ENCODE data around the gene PREX1.

PREX1 gene

DNA sequence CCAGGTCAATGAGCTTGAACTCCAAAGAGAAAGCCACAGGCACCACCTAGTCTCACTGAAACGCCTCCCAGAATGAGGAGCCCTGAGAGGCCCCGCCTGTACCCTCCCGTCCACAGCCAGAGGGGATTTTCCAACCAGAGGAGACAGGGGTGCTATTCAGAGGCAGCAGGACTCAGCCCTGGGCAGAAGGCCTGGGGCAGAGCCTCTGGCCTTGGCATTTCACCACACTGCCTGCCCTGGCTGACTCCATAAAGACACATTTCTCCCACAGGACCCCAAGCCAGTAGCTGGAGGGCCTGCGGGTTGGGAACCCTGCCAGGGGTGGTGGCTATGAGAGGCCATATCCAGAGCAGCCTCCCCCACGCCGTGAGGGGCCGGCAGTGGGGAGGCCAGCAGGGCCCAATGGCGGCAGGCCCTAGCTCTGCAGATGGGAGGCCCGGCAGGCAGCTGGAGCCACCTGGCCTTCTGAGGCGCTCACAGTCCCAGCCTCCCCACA is 159.3 kb downstream of the PREX1 start:
- H3K27me3 ChIP-seq (replicated peaks): no peaks in the 10 kb centered on the region
- in situ Hi-C loops (cut with HindIII; ENCODE audit: low pct_ligation_motif_present, low sequenced_read_pairs): loop anchor here (25.0 kb wide), 1 partner anchor 244 kb away; the partner anchor contains the start of gene ARFGEF2
- H3K36me3 ChIP-seq (replicated peaks): no peaks in the 10 kb centered on the region
- DNase-seq: no peak
- no peak for TF ChIP-seq CTCF (IDR thresholded peaks at IDR 0.05; ENCODE audit: low read depth, low read length, missing control alignments)
- no peak overlapping the region for H3K4me3 ChIP-seq (ENCODE audit: low read depth, low read length)
- no peak overlapping the region for H3K27ac ChIP-seq

GRCh38 chr20:48667889-48668413 is 159.8 kb downstream of the PREX1 start:
- DNase-seq: no peak
- in situ Hi-C loops (cut with HindIII; ENCODE audit: low pct_ligation_motif_present, low sequenced_read_pairs): loop anchor here (25.0 kb wide), 1 partner anchor 244 kb away; the partner anchor contains the start of gene ARFGEF2
- Histone ChIP-seq H3K27ac (no peak overlapping the region), H3K4me3 (ENCODE audit: low read depth, low read length) (no peak overlapping the region), H3K36me3 (replicated peaks) (no peaks in the 10 kb centered on the region), H3K27me3 (replicated peaks) (no peaks in the 10 kb centered on the region)
- TF ChIP-seq CTCF (IDR thresholded peaks at IDR 0.05; ENCODE audit: low read depth, low read length, missing control alignments): no peak

GRCh38 chr20:48667481-48667880 is 160.3 kb downstream of the PREX1 start:
- Histone ChIP-seq H3K4me3 (ENCODE audit: low read depth, low read length) (no peak overlapping the region), H3K27ac (no peak overlapping the region), H3K36me3 (replicated peaks) (no peaks in the 10 kb centered on the region), H3K27me3 (replicated peaks) (no peaks in the 10 kb centered on the region)
- no peak for TF ChIP-seq CTCF (IDR thresholded peaks at IDR 0.05; ENCODE audit: low read depth, low read length, missing control alignments)
- no peak for DNase-seq
- in situ Hi-C loops (cut with HindIII; ENCODE audit: low pct_ligation_motif_present, low sequenced_read_pairs): loop anchor here (25.0 kb wide), 1 partner anchor 245 kb away; the partner anchor contains the start of gene ARFGEF2

DNA sequence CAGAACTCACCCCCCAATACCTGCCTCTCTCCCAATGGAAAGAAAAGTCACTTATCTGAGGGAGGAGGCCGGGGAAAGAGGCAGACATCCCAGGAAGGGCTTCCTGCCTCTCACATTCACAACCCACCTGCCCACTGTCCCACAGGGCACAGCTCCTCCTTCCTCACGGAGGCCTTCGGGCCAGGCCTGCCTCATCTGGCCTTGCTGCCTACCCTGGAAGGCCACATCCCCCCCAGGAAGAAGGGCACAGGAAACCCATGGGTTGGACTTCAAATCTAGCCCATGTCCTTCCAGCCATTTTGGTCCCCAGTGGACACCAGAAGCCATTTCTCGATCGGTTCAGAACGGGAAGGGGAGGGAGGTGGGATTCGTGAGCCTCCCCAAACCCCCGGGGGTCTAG is 162.0 kb downstream of the PREX1 start:
- TF ChIP-seq CTCF (IDR thresholded peaks at IDR 0.05; ENCODE audit: low read depth, low read length, missing control alignments): no peak
- no peak for DNase-seq
- no peaks in the 10 kb centered on the region for H3K36me3 ChIP-seq (replicated peaks)
- no peak overlapping the region for H3K27ac ChIP-seq
- no peak overlapping the region for H3K4me3 ChIP-seq (ENCODE audit: low read depth, low read length)
- in situ Hi-C loops (cut with HindIII; ENCODE audit: low pct_ligation_motif_present, low sequenced_read_pairs): loop anchor here (25.0 kb wide), 1 partner anchor 247 kb away; the partner anchor contains the start of gene ARFGEF2
- no peaks in the 10 kb centered on the region for H3K27me3 ChIP-seq (replicated peaks)

- in situ Hi-C loops (cut with HindIII; ENCODE audit: low pct_ligation_motif_present, low sequenced_read_pairs): loop anchor here (25.0 kb wide), 1 partner anchor 250 kb away; the partner anchor contains the start of gene ARFGEF2
- TF ChIP-seq CTCF (IDR thresholded peaks at IDR 0.05; ENCODE audit: low read depth, low read length, missing control alignments): no peak
- no peaks in the 10 kb centered on the region for H3K27me3 ChIP-seq (replicated peaks)
- H3K27ac ChIP-seq: no peak overlapping the region
- DNase-seq: no peak
- H3K4me3 ChIP-seq (ENCODE audit: low read depth, low read length): no peak overlapping the region
- peaks cover 6% of the 10 kb centered on the region for H3K36me3 ChIP-seq (replicated peaks)
Observed at GRCh38 chr20:48662711-48663110, 165.1 kb downstream of the PREX1 start.
